HepG2 (cell line): ENCODE data around the gene KCTD13. TPM values are rescaled to one million over a fixed set of nuclear protein-coding genes. Genes with fewer than 3 reads are reported as not detected.

Experiments used
- AKAP8 ChIP-seq: sonication (generic); formaldehyde crosslinking; IDR thresholded peaks from 2 replicates; pipeline ENCODE4 v1.5.1; 2020; ENCODE audit warnings: mild to moderate bottlenecking, missing genetic modification reagents
- ATF7 ChIP-seq, 2 experiments: fragments of 450-650 bp in 1 of 2; sonication (generic) in 1 of 2; formaldehyde crosslinking in 1 of 2; IDR thresholded peaks; 2 replicates each; pipeline versions ENCODE4 v1.4.0 to v1.6.1; 2016 to 2020; ENCODE audit warnings: antibody characterized with exemption in 1 of 2, mild to moderate bottlenecking in 1 of 2, missing genetic modification reagents in 1 of 2
- E2F5 ChIP-seq: sonication (generic); formaldehyde crosslinking; conservative IDR thresholded peaks from 2 replicates; pipeline ENCODE4 v1.4.0; 2020; ENCODE audit warnings: missing genetic modification reagents
- GATAD1 ChIP-seq: IDR thresholded peaks from 2 replicates; pipeline ENCODE4 v1.6.1; 2016; ENCODE audit warnings: missing genetic modification reagents, missing compliant biosample characterization
- RXRA ChIP-seq: sonication (generic); formaldehyde crosslinking; IDR thresholded peaks from 2 replicates; pipeline ENCODE4 v1.5.1; 2020; ENCODE audit warnings: missing genetic modification reagents
- STAT5B ChIP-seq: sonication (generic); formaldehyde crosslinking; IDR thresholded peaks from 2 replicates; pipeline ENCODE4 v1.4.0; 2020; ENCODE audit warnings: missing genetic modification reagents
- TBL1XR1 ChIP-seq: fragments of 150-350 bp; IDR thresholded peaks from 2 replicates; pipeline ENCODE4 v1.6.1; 2014; ENCODE audit warnings: borderline replicate concordance, low read length; ENCODE audit not compliant: partially characterized antibody
- ZNF33A ChIP-seq: sonication (generic); formaldehyde crosslinking; IDR thresholded peaks from 2 replicates; pipeline ENCODE4 v1.5.1; 2020; ENCODE audit warnings: missing genetic modification reagents, mild to moderate bottlenecking, moderate library complexity, borderline replicate concordance
- ZNF33B ChIP-seq: sonication (generic); formaldehyde crosslinking; IDR thresholded peaks from 2 replicates; pipeline ENCODE4 v1.5.1; 2020; ENCODE audit warnings: mild to moderate bottlenecking, missing genetic modification reagents
- ZNF546 ChIP-seq: sonication (generic); formaldehyde crosslinking; conservative IDR thresholded peaks from 2 replicates; pipeline ENCODE4 v1.8.1; 2023; ENCODE audit warnings: mild to moderate bottlenecking, missing genetic modification reagents
- ZNF567 ChIP-seq: sonication (generic); formaldehyde crosslinking; IDR thresholded peaks from 2 replicates; pipeline ENCODE4 v1.8.1; 2023; ENCODE audit warnings: mild to moderate bottlenecking, missing genetic modification reagents, borderline replicate concordance
- ZNF570 ChIP-seq: sonication (generic); formaldehyde crosslinking; IDR thresholded peaks from 2 replicates; pipeline ENCODE4 v1.4.0; 2020; ENCODE audit warnings: mild to moderate bottlenecking, missing genetic modification reagents, borderline replicate concordance
- polyA plus RNA-seq, 8 experiments: library from polyadenylated mRNA; depleted of rRNA in 3 of 8; stranded (reverse) in 7 of 8; unstranded in 1 of 8; fragments of >200 nt; fragmentation: Illumina TruSeq in 4 of 8; extraction: Trizol in 4 of 8; gene quantifications; 2 replicates each; pipeline versions ENCODE4 v1.2.1 to v1.2.3, GENCODE V29; 2011 to 2016; ENCODE audit warnings: low read depth in 4 of 8, missing spikeins in 1 of 8, mixed read lengths in 1 of 8; ENCODE audit not compliant: insufficient read depth in 1 of 8
- total RNA-seq, 5 experiments: library from RNA; depleted of rRNA; stranded (reverse); fragments of >200 nt; fragmentation: Illumina TruSeq; extraction: Trizol; gene quantifications; 2 replicates each; pipeline ENCODE4 v1.2.3, GENCODE V29; 2016; ENCODE audit warnings: low read depth in 1 of 5
- TF ChIP-seq, protein P1 (sequence below), 2 experiments: sonication (generic) in 1 of 2; formaldehyde crosslinking in 1 of 2; IDR thresholded peaks; 2 replicates each; pipeline versions ENCODE4 v1.6.1 to v1.9.0; 2014 to 2022; ENCODE audit warnings: antibody characterized with exemption in 1 of 2, borderline replicate concordance in 1 of 2, inconsistent platforms in 1 of 2, low read depth in 1 of 2, missing genetic modification reagents in 1 of 2
- TF ChIP-seq, protein P2 (sequence below): sonication (generic); formaldehyde crosslinking; IDR thresholded peaks from 2 replicates; pipeline ENCODE4 v1.4.0; 2020; ENCODE audit warnings: missing genetic modification reagents
- TF ChIP-seq, protein P3 (sequence below): sonication (generic); formaldehyde crosslinking; IDR thresholded peaks from 2 replicates; pipeline ENCODE4 v1.8.1; 2023; ENCODE audit warnings: mild to moderate bottlenecking, missing genetic modification reagents
- TF ChIP-seq, protein P4 (sequence below): sonication (generic); formaldehyde crosslinking; IDR thresholded peaks from 2 replicates; pipeline ENCODE4 v1.8.1; 2023; ENCODE audit warnings: mild to moderate bottlenecking, missing genetic modification reagents, borderline replicate concordance

KCTD13 gene
- total and polyA plus RNA-seq, 2 of the 13 experiments (the other 11 are each of a cell fraction or from before 2014, with no cell fraction given), result 6.3 to 14.7 TPM

GRCh38 chr16:29973384-29974246 is 47.6 kb upstream of the KCTD13 start, which contains the start of gene TAOK2 (continued):
- TF ChIP-seq, protein P1, sequence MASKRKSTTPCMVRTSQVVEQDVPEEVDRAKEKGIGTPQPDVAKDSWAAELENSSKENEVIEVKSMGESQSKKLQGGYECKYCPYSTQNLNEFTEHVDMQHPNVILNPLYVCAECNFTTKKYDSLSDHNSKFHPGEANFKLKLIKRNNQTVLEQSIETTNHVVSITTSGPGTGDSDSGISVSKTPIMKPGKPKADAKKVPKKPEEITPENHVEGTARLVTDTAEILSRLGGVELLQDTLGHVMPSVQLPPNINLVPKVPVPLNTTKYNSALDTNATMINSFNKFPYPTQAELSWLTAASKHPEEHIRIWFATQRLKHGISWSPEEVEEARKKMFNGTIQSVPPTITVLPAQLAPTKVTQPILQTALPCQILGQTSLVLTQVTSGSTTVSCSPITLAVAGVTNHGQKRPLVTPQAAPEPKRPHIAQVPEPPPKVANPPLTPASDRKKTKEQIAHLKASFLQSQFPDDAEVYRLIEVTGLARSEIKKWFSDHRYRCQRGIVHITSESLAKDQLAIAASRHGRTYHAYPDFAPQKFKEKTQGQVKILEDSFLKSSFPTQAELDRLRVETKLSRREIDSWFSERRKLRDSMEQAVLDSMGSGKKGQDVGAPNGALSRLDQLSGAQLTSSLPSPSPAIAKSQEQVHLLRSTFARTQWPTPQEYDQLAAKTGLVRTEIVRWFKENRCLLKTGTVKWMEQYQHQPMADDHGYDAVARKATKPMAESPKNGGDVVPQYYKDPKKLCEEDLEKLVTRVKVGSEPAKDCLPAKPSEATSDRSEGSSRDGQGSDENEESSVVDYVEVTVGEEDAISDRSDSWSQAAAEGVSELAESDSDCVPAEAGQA (IDR thresholded peaks at IDR 0.05; ENCODE audit: low read depth), result peak; percentile 56; the same call in 1 of the 2 replicates
- TF ChIP-seq, protein P1 (CRISPR knock-in tag; IDR thresholded peaks at IDR 0.05; ENCODE audit: borderline replicate concordance), result peak; percentile 60; the same call in 1 of the 2 replicates
- TF ChIP-seq ZNF33A, result no peak
- TF ChIP-seq ZNF33B, result 0 out of 2 replicates have a peak, but pooled peaks have one; percentile 52
- no peak for TF ChIP-seq STAT5B (CRISPR knock-in tag)
- TF ChIP-seq ZNF570, result no peak
- TF ChIP-seq GATAD1 (CRISPR knock-in tag), result peak; percentile 81
- TF ChIP-seq, protein P2, sequence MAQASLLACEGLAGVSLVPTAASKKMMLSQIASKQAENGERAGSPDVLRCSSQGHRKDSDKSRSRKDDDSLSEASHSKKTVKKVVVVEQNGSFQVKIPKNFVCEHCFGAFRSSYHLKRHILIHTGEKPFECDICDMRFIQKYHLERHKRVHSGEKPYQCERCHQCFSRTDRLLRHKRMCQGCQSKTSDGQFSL (CRISPR knock-in tag), result no peak; the same call in 1 of the 2 replicates
- TF ChIP-seq, protein P3, sequence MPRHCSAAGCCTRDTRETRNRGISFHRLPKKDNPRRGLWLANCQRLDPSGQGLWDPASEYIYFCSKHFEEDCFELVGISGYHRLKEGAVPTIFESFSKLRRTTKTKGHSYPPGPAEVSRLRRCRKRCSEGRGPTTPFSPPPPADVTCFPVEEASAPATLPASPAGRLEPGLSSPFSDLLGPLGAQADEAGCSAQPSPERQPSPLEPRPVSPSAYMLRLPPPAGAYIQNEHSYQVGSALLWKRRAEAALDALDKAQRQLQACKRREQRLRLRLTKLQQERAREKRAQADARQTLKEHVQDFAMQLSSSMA (CRISPR knock-in tag), result peak; percentile 92
- peak; percentile 80; the same call in 1 of the 2 replicates for TF ChIP-seq ZNF567 (CRISPR knock-in tag)
- TF ChIP-seq RXRA (CRISPR knock-in tag), result peak; percentile 45; the same call in 1 of the 2 replicates
- peak; percentile 98 for TF ChIP-seq AKAP8 (CRISPR knock-in tag)
- TF ChIP-seq E2F5 (CRISPR knock-in tag), result peak; percentile 54; the same call in 1 of the 2 replicates
- TF ChIP-seq, protein P4, sequence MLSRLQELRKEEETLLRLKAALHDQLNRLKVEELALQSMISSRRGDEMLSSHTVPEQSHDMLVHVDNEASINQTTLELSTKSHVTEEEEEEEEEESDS (CRISPR knock-in tag), result no peak
- TF ChIP-seq ATF7 (IDR thresholded peaks at IDR 0.05), result no peak
- 0 out of 2 replicates have a peak, but pooled peaks have one; percentile 78 for TF ChIP-seq ATF7 (CRISPR knock-in tag; IDR thresholded peaks at IDR 0.05)
- TF ChIP-seq ZNF546 (CRISPR knock-in tag), result peak; percentile 86
- no peak for TF ChIP-seq TBL1XR1
